ENCODE measurements around the gene OR14C36.
"Not testable (repeated sequence)": the region's sequence is repeated elsewhere in the genome, so short reads cannot be mapped to it uniquely, and the experiment has no call there.

GRCh38 chr1:248305672-248306071 lies 42.9 kb upstream of the OR14C36 start:
- not testable (repeated sequence) for TF ChIP-seq CTCF (IDR thresholded peaks at IDR 0.05; ENCODE audit: extremely low read depth in 1 of 2, insufficient read depth in 1 of 2, low read depth in 1 of 2, low read length in 2 of 2); EZH2 (IDR thresholded peaks at IDR 0.05; ENCODE audit: borderline replicate concordance, low read depth, low read length, severe bottlenecking); POLR2A (IDR thresholded peaks at IDR 0.05; ENCODE audit: low read depth, low read length)

Measured in endothelial cell of umbilical vein (primary cell).